Thymus (tissue), 14 donors: Measurements from ENCODE around the gene NBPF15. TPM values are rescaled to one million over a fixed set of nuclear protein-coding genes. Genes with fewer than 3 reads are reported as not detected.
A peak's percentile ranks its signal among the peaks of the same experiment; 100 is the strongest.
"Not testable (repeated sequence)": the region's sequence is repeated elsewhere in the genome, so short reads cannot be mapped to it uniquely, and the experiment has no call there.

ENCODE experiments used
- DNase-seq, 9 donors: peaks; one replicate each; pipeline ENCODE4 v3.0.0-alpha.2; 2013; ENCODE audit warnings: low spot score in 9 of 9, low read depth in 6 of 9, missing footprints in 1 of 9
- H3K27ac ChIP-seq, 2 donors: one replicate each; pipeline ENCODE4 v1.5.1; 2013; ENCODE audit warnings: control low read depth in 1 of 2, low read depth in 1 of 2, low read length in 1 of 2, mild to moderate bottlenecking in 1 of 2, moderate library complexity in 1 of 2
- H3K27me3 ChIP-seq, 2 donors: one replicate each; pipeline ENCODE4 v1.5.1; 2013; ENCODE audit warnings: low read length in 1 of 2; ENCODE audit not compliant: control insufficient read depth in 2 of 2, insufficient read depth in 1 of 2
- H3K36me3 ChIP-seq, 2 donors: one replicate each; pipeline ENCODE4 v1.5.1; 2013; ENCODE audit warnings: low read length in 1 of 2, mild to moderate bottlenecking in 1 of 2, moderate library complexity in 1 of 2; ENCODE audit not compliant: control insufficient read depth in 2 of 2, insufficient read depth in 2 of 2
- H3K4me1 ChIP-seq, 2 donors: one replicate each; pipeline ENCODE4 v1.5.1; 2013; ENCODE audit warnings: low read length in 2 of 2; ENCODE audit not compliant: control insufficient read depth in 2 of 2, insufficient read depth in 2 of 2
- H3K4me3 ChIP-seq, 2 donors: one replicate each; pipeline ENCODE4 v1.5.1; 2013; ENCODE audit warnings: low read length in 2 of 2, control low read depth in 1 of 2, mild to moderate bottlenecking in 1 of 2
- H3K9me3 ChIP-seq, 2 donors: one replicate each; pipeline ENCODE4 v1.5.1; 2013; ENCODE audit warnings: low read length in 1 of 2, mild to moderate bottlenecking in 1 of 2; ENCODE audit not compliant: control insufficient read depth in 2 of 2, insufficient read depth in 1 of 2
- WGBS: extraction: QIAGEN DNeasy Blood & Tissue Kit; methylation state at CpG from one replicate; pipeline ENCODE4 v1.1.7; 2013; 5-methylcytosine and 5-hydroxymethylcytosine counted together
- long read RNA-seq, 10 donors: transcript quantifications; one replicate each; lab custom pipeline, GENCODE V29; 2026
- polyA plus RNA-seq: library from polyadenylated mRNA; stranded (reverse); fragments of 200-250 nt; gene quantifications from one replicate; pipeline ENCODE4 v1.2.3, GENCODE V29; 2013
- total RNA-seq: library from RNA; stranded (reverse); fragments of 120-200 nt; gene quantifications from one replicate; pipeline ENCODE4 v1.2.4, GENCODE V29; 2013
- donor health status: healthy.

NBPF15 gene, protein sequence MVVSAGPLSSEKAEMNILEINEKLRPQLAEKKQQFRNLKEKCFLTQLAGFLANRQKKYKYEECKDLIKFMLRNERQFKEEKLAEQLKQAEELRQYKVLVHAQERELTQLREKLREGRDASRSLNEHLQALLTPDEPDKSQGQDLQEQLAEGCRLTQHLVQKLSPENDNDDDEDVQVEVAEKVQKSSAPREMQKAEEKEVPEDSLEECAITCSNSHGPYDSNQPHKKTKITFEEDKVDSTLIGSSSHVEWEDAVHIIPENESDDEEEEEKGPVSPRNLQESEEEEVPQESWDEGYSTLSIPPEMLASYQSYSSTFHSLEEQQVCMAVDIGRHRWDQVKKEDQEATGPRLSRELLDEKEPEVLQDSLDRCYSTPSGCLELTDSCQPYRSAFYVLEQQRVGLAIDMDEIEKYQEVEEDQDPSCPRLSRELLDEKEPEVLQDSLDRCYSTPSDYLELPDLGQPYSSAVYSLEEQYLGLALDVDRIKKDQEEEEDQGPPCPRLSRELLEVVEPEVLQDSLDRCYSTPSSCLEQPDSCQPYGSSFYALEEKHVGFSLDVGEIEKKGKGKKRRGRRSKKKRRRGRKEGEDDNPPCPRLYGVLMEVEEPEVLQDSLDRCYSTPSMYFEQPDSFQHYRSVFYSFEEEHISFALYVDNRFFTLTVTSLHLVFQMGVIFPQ
- 6.1 TPM for total RNA-seq
- 11.6 TPM for polyA plus RNA-seq
- long read RNA-seq, donor 1 = 0 reads
- long read RNA-seq, donor 2, partial matches to known transcripts = 5 of 5 reads
- long read RNA-seq, donor 2, other reads (novel, unspliced or antisense) = 0 of 5 reads
- long read RNA-seq, donor 3 = 0 reads
- long read RNA-seq, donor 4 = 0 reads
- long read RNA-seq, donor 5 = 0 reads
- long read RNA-seq, donor 6 = 0 reads
- long read RNA-seq, donor 7 = 0 reads
- long read RNA-seq, donor 8 = 0 reads
- long read RNA-seq, donor 9 = 0 reads
- long read RNA-seq, donor 10 = 0 reads

DNA sequence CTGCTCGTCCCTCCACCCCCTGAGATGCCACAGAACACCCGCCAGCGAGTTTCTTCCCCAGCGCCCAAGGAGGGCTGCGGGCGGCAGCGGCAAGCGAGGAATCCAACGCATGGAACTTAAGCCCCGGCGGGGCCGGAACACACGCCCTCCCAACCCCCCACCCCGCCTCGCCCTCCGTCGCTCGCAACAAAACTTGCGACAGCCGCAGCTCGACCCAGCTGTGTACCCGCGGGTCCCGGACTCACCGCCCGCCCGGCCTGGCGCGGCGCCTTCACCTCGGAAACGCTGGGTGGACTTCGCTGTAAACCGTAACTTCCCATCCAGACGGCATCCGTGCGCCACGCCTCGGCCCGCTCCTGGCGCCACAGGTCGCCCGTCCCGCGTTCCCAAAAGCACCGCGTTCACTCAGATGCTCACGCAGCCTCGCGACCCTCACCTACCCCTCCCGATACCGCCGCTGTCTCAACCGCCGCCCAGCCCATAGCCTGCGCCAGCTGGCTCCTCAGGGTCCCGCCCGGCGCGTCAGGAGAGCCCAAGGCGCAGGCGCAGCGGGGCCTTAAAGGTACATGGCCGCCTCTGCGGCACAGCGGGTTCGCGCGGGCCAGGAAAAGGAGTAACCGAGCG, at the start of gene NBPF15:
Gene NBPF15, minus strand, starts transcription at position 534 of the 624 bp plus-strand sequence. CDS start 21,666 bp downstream, outside the sequence.
- H3K9me3 ChIP-seq, H3K27me3 ChIP-seq: not testable (repeated sequence)
- under 1% methylated on average over 58 of the region's 71 CpGs for WGBS

DNA sequence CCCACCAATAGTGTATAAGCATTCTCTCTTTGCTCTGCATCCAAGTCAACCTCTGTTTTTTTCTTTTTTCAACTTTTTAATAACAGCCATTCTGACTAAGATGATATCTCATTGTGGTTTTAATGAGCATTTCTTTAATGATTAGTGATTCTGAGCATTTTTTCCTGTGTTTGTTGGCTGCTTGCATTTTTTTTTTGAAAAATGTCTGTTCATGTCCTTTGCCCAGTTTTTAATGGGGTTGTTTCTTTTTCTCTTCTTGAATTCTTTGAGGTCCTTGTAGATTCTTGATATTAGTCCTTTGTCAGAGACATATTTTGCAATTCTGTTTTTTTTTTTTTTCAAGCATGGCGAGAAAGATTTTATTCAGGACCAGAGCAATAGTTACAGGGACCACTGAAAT, 35.0 kb upstream of the NBPF15 start:
- H3K9me3 ChIP-seq, H3K4me1 ChIP-seq, H3K27me3 ChIP-seq, H3K27ac ChIP-seq, H3K36me3 ChIP-seq, H3K4me3 ChIP-seq, DNase-seq: not testable (repeated sequence)
- WGBS = 100% methylated on average over 1 of the region's 1 CpG

More for the DNA sequence above, at the start of gene NBPF15:
- H3K4me3 ChIP-seq = peak within 1 kb of the TSS in 1 of 2 donors; percentile 21
- H3K27ac ChIP-seq, H3K36me3 ChIP-seq, H3K4me1 ChIP-seq: not testable (repeated sequence)
- DNase-seq = peak in 5 of 9 donors; percentile 0 to 4 (median 0)

DNA sequence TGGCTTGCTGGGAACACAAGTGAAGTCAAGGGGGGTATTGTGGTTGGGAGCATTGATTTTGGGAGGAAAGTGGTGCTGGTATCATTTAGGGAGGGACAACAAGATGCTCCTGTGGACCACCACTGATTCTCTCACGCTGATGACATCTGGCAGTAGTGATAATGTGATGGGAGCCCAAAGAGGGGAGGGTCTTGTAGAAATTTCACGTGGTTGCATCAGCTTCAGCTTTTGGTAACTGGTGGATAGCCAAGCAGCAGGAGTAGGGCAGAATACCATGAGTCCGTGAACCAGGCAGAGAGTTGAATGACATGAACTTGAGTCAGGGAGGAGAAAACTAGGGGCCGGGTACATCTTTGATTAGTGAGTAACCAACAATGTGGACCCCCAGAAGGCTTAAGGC, 32.7 kb upstream of the NBPF15 start:
- 80% methylated on average over 4 of the region's 4 CpGs for WGBS

DNA sequence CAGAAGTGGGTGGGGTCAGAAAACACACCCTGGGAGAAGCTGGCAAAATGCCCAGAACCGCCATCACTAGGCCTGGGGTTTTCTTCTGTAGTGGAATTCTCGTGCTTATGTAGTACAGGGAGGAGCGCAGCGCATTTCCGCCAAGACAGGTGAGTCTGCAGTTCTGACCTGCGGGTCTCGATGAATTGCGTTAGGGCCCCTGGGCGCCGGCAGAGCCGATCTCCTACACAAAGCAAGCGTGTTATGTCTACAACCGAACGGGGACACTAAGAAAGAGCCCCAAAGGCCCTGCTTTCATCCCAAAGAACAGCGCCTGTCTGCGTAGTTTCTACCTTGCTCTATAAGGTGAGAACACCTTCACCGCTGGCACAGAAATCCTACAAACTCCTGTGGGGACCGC, 28.9 kb upstream of the NBPF15 start:
- DNase-seq, H3K36me3 ChIP-seq, H3K27me3 ChIP-seq, H3K4me1 ChIP-seq, H3K9me3 ChIP-seq, H3K27ac ChIP-seq, H3K4me3 ChIP-seq: not testable (repeated sequence)
- 26% methylated on average over 17 of the region's 18 CpGs for WGBS

More for the DNA sequence above, 32.7 kb upstream of the NBPF15 start:
- H3K36me3 ChIP-seq, H3K4me3 ChIP-seq, H3K4me1 ChIP-seq, DNase-seq, H3K9me3 ChIP-seq, H3K27me3 ChIP-seq, H3K27ac ChIP-seq: not testable (repeated sequence)

DNA sequence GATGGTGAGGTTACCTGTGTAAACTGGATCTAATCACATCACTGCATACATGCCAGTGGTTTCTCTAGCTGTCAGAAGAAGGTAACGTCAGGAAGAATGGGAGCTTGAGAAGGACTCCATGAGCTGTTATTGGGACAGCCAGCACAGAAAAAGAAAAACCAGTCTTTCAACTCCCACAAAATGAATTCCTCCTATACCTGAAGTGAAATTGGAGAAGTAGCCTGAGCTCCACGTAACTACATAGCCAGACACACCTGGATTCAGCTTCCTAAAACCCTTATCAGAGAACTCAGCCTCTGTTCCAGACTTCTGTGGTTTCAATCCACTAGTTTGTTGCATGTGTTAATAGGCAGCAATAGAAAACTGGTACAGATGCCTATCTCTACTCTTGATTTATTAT, 25.5 kb upstream of the NBPF15 start:
- H3K27me3 ChIP-seq, H3K4me3 ChIP-seq, H3K27ac ChIP-seq, DNase-seq, H3K36me3 ChIP-seq, H3K4me1 ChIP-seq, H3K9me3 ChIP-seq: not testable (repeated sequence)
- WGBS = 44% methylated on average over 2 of the region's 2 CpGs

DNA sequence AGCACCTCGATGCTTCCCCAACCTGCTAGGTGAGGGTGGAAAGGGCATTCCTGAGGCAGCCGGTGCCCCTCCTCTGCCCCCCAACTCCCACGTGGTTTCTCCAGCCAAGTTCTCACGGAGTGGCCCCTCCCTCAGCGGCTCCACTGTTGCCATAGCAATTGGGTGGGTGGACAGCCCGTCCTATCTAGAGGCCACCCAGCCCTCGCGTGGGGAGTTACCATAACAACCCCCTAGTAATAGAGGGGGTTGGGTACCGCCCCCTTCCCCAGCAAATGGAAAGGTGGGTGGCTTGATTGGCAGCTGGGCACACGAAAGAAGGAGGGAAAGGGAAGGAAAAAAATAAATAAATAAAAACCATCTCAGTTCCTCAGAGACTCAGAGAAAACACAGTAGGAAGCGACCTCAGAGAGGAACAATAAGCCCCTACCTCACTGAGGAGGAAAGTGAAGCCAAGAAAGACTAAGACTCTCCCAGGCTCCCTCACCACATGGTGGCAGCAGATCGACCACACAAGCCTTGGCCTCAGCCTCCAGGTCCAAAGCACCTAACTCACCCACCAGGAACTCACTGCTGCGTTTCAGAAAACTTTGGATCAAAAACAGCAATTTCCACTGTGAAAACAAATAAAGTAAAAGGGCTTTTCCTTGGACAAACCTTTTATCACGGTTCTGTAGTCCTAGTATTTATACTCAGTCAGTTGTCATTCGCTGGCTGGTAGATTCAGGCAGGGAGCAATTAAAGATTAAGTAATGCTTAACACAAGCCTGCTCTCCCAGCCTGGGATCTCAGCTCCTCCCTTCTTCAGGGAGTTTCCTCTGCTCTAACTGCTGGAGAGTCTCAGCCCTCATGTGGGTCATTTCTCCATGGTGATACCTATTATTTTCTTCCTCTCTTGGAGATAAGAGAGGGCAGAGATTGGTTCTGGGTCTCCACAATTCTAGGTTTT, 23.9 kb upstream of the NBPF15 start:
- H3K27me3 ChIP-seq, H3K27ac ChIP-seq, H3K36me3 ChIP-seq, H3K9me3 ChIP-seq, H3K4me3 ChIP-seq, H3K4me1 ChIP-seq, DNase-seq: not testable (repeated sequence)
- 12% methylated on average over 6 of the region's 15 CpGs for WGBS

DNA sequence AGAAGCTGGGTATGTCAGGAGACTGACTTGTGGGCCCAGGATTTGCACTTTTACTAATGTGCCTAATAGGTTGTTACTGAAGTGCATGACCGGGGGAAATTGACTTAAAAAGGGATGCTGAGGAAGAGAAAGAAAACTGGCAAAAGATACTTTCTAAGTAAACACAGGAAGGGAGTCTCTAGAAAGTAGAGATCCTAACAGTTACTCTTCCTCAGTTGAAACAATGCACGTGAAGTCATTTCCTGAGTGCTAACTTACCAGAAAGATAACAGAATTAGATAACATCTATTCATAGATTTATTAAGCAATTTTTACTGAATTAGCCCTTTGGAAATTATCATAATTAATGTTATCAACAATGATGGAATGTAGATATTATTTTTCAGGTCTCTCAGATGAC, 12.4 kb upstream of the NBPF15 start:
- not testable (repeated sequence) for H3K9me3 ChIP-seq, DNase-seq, H3K4me3 ChIP-seq, H3K36me3 ChIP-seq, H3K27ac ChIP-seq, H3K27me3 ChIP-seq, H3K4me1 ChIP-seq
- no CpG with 5 or more reads among the region's 2 CpGs for WGBS

DNA sequence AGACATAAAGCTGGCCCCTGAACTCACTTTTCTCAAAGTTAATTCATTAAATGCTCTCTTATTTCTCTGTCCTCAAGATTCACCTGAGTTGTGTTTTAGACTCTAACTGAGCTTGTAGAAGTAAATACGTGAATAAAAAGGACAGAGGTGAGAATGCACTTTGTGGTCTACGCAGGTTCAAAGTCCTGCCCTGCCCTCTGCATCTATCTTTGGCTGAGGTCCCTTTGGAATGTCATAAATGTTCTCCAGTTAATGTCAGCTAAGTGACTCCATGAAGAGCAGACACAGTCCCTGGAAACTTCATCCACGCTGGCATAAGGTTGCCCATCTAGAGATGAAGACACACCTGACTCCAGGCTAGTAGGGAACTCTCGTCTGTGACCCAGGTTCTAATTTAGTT, 10.0 kb upstream of the NBPF15 start:
- not testable (repeated sequence) for H3K4me1 ChIP-seq, DNase-seq, H3K27me3 ChIP-seq, H3K9me3 ChIP-seq, H3K36me3 ChIP-seq, H3K4me3 ChIP-seq, H3K27ac ChIP-seq
- WGBS = 86% methylated on average over 3 of the region's 4 CpGs
